ENCODE data around the gene ARSB.
A peak's percentile ranks its signal among the peaks of the same experiment; 100 is the strongest.

Gene ARSB

DNA sequence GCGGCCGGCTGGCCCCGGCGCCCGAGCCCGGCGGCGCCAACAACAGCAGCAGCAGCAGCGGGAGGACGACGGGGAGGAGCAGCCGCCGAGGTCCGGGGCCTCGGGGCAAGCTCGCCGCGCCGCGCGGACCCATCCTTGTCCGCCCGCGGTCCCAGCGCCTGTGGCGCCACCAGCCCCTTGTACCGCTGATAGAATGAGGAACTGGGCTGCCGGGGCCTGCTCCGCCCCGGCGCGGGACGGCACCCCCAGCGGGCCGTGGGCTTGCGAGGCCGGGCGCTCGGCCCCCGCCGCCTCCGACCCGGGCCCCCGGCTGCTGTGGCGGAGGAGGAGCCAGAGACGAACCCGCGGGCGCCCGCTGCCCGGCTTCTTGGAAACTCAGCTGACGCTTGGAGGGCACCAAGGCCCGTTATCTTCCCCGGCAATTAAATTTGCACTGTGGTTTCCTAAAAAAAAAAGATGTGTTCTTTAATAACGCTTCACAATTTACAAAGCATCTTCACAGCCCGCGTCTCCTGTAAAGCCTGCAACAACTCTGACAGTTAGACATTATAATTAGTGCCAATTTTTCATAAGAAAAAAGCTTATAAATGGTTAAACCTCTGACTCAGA is at the start of gene ARSB:
Gene ARSB, minus strand, starts transcription at position 195 of the 609 bp plus-strand sequence. Its CDS starts 62 bp downstream, at position 133.
- peak; percentile 32 for DNase-seq

GRCh38 chr5:79032782-79033181 is 47.7 kb upstream of the ARSB start:
- DNase-seq = no peak

GRCh38 chr5:79032031-79032695 is 47.1 kb upstream of the ARSB start:
- DNase-seq = peak; percentile 21

- DNase-seq = no peak
These were observed 46.4 kb upstream of the ARSB start for GRCh38 chr5:79031485-79031867.

- no peak for DNase-seq
These were observed 45.8 kb upstream of the ARSB start for GRCh38 chr5:79030663-79031484.

GRCh38 chr5:79025054-79025472 is 40.0 kb upstream of the ARSB start:
- DNase-seq = peak; percentile 73

DNA sequence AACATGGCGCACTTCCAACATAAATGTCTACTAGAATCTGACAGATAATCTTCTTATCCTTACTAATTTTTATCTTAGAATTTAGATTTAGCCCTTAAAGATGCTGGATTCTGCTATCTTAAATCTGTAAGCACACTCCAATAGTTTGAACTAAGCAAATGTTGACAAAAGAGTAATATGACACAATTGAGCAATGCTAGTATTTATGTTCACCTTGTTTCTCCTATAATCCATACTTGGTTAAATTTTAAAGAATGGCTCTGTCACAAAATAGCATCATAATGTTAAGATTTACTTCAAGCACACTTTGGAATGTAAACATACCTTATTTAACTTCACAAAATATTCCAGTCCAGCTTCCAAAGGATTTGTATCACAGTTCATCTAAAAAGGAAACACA is 38.8 kb upstream of the ARSB start:
- no peak for DNase-seq

- no peak for DNase-seq
These were observed 38.2 kb upstream of the ARSB start for GRCh38 chr5:79023348-79023747.

- DNase-seq = no peak
These were observed 37.7 kb upstream of the ARSB start for GRCh38 chr5:79022771-79023170.

DNA sequence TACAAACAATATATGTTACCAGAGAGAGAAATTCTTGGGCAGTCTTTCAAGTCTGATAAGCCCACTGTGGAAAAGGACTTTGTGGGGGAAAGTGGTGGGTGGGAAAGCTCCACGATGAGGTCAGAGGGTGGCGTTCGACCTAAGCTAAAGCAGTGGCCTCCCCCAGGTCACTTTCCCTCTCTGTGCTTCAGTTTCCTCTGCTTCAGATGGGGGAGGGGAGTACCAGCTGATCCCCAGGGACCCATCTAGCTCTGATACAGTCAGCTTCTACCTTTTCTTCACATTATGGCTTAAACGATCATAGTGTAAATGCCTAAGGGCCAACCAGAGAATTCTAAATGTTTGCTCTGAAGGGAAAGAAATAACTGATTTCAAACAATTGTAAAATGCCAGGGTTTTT is 36.6 kb upstream of the ARSB start:
- DNase-seq = peak; percentile 23

DNA sequence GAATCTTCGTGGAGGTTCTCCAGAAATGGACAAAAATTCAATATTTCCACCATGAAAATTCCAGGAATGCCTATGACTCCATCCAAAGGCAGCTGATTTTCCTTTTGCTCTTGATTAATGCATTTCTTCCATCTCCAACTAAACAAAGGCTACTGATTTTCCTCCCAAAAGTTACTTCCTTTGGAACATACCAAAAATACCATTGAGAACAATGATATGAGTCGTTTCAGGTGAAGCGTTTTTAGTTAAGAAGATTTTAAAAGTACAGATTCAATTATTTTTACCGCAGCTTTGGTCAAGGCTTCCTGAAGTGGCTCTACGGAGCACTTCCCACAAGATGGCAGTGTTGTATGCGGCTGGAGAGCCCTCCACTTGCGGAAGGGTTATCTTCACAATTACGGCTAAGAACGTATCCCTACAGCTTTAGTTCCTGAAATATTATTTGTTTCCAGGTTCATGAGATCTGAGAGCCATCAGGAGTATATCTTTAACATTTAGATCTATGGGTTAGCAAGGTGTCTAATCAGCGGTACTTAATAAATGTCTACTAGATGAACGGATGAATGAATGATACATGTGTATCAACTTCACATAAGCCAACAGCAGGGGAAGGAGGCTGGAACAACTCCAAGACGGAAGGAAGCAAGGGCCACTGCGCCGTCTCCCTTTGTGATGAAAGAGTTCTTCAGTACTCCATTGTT is 35.9 kb upstream of the ARSB start:
- DNase-seq = peak; percentile 93

- DNase-seq = no peak
These were observed 29.5 kb upstream of the ARSB start for GRCh38 chr5:79014631-79015030.

- no peak for DNase-seq
These were observed 26.8 kb upstream of the ARSB start for GRCh38 chr5:79011869-79012268.

- peak; percentile 91 for DNase-seq
These were observed 26.2 kb upstream of the ARSB start for GRCh38 chr5:79011219-79011836.

- no peak for DNase-seq
These were observed 23.3 kb upstream of the ARSB start for GRCh38 chr5:79008362-79008761.

GRCh38 chr5:79007872-79008271 is 22.8 kb upstream of the ARSB start:
- DNase-seq = no peak

DNA sequence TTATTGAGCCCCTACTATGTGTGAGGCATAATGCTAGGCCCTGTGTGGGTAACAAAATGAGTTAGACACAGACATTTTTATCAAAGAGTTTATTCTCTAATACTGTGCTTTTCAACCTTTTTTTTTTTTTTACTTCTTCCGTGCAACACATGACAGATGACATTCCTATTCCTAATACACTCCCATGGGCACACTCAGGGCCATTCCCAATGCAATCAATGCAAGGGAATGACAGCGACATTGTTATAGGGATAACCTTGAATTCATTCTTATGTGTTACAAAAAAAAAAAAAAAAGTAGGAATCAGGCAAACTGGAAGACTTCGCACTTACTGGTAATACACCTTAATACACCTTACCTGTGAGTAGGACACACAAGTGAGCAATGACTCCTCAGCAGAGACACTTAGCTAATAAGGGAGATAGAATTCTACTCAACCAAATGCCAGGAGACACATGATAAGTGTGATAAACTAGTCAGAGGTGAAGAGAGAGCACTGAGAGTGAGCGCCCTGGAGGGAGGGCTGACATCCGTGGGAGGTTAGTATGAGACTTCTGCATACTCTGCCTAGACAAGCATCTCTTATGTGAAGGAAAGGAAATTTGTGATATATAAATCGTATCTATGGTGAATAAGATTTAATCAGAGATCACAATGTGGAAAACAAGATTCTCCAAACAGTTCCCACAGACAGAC is 21.0 kb upstream of the ARSB start:
- DNase-seq = no peak

DNA sequence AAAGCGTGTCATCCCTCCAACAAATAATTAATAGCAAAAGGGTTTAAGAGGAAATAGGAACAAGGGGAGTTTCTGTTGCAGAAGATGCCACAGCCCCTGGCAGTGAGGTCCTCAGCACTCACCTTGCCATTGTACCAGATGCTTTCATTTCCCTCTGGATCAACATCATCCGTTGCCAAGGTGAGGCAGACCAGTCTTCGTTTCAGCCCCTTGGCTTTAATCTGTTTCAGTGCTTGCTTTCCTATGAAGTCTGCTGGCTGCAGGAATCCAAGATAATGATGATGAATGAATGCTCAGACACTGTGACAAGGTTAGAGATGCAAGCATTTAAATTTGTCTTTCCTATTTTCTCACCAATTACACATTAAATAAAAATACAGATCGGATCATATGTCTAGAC is 20.0 kb upstream of the ARSB start:
- no peak for DNase-seq

DNA sequence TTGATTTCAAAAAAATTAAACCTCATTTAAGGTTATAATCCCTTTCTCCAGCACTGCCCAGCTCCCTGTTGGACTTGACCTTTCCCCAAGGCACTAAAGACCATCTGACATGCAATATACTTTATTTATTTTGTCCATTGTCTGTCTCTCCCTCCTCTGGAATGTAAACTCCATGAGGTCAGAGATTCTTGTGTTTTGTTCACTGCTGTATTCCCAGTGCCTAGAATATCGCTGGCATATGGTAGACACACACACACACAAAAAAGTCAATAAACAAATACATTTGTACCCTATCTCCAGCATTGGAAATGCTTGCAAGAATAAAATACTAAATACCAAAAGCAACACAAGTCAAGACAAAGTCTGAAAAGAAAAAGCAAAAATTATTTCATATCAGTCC is 17.3 kb upstream of the ARSB start:
- peak; percentile 14 for DNase-seq

- DNase-seq = peak; percentile 9
These were observed 16.4 kb upstream of the ARSB start for GRCh38 chr5:79001471-79001870.

DNA sequence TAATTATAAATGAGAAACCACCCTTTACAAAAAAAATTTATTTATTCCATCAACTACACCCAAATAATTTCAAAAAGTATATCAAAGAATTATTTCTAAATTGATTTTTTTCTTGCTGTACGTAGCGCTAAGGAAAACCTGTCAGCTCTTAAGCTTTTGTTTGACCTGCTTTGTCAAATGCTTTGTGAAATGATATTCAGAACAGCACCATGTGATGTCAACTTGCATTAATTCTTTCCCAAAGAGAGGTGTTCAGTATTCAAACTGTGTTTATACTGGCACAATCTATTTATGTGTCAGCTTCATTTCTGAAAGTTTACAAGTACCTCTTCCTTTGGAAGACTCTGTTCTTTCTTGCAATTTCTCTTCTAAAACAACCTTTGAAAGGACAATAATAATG is 12.0 kb upstream of the ARSB start:
- DNase-seq = no peak

DNA sequence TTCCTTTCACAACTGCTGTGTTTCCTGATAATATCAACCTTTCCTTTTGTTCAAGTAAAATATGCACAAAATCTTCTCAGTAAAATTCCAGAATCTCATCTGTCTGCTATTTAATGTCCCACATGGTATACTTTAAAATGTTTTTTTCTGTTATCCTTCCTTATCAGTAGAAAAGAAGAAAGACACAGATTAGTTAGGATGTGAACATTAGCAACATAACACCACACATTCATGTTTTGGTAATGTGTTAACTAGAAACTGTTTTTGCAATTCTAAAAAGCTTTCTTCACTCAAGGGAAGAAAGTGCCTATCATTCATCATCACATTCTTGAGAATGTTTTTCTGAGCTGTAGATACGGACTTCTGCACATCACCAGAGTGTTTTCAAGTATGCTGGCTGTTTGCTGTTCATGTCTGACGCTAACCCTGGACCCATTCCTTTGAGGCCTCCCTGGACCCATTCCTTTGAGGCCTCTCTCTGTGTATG is 10.5 kb upstream of the ARSB start:
- no peak for DNase-seq
